Posterior cingulate gyrus (tissue), 11 donors: ENCODE data around the gene FAM193A.
"Not testable (repeated sequence)": the region's sequence is repeated elsewhere in the genome, so short reads cannot be mapped to it uniquely, and the experiment has no call there.

Experiments used
- DNase-seq, 10 donors: peaks; one replicate each; pipeline versions ENCODE4 v3.0.0 to v3.0.0-alpha.2; 2020 to 2021; ENCODE audit warnings: mixed read lengths in 3 of 10
- intact Hi-C: fragments of 100-400 bp; cut with DNase I; formaldehyde crosslinking; loops from one replicate; pipeline ENCODE4 v1.15.1; 2023

Gene FAM193A

GRCh38 chr4:2565533-2565932, 29.1 kb downstream of the FAM193A start:
- intact Hi-C loops = no loop called here
- no peak for DNase-seq

GRCh38 chr4:2570036-2570435, 33.6 kb downstream of the FAM193A start:
- DNase-seq = no peak
- intact Hi-C loops = no loop called here

GRCh38 chr4:2570551-2571222, 34.2 kb downstream of the FAM193A start:
- peak in 1 of 10 donors; percentile 78 for DNase-seq
- intact Hi-C loops = no loop called here

GRCh38 chr4:2572076-2572475, 35.6 kb downstream of the FAM193A start:
- intact Hi-C loops = no loop called here
- DNase-seq = peak in 1 of 10 donors; percentile 31

GRCh38 chr4:2572866-2573265, 36.4 kb downstream of the FAM193A start:
- intact Hi-C loops = no loop called here
- DNase-seq = no peak

GRCh38 chr4:2574009-2574408, 37.6 kb downstream of the FAM193A start:
- peak in 1 of 10 donors; percentile 53 for DNase-seq
- intact Hi-C loops = no loop called here

- DNase-seq = peak in 1 of 10 donors; percentile 78
- intact Hi-C loops = no loop called here
These were observed 38.4 kb downstream of the FAM193A start for GRCh38 chr4:2574863-2575262.

GRCh38 chr4:2576290-2576689, 39.8 kb downstream of the FAM193A start:
- no peak for DNase-seq
- intact Hi-C loops = no loop called here

GRCh38 chr4:2578106-2578505, 41.7 kb downstream of the FAM193A start:
- DNase-seq = no peak
- intact Hi-C loops = no loop called here

- intact Hi-C loops = no loop called here
- DNase-seq = no peak
These were observed 43.5 kb downstream of the FAM193A start for GRCh38 chr4:2579910-2580309.

GRCh38 chr4:2583092-2583491, 46.6 kb downstream of the FAM193A start:
- DNase-seq = no peak
- intact Hi-C loops = no loop called here

GRCh38 chr4:2583517-2583916, 47.1 kb downstream of the FAM193A start:
- intact Hi-C loops = no loop called here
- no peak for DNase-seq

- DNase-seq = no peak
- intact Hi-C loops = no loop called here
These were observed 50.1 kb downstream of the FAM193A start for GRCh38 chr4:2586502-2586901.

GRCh38 chr4:2587213-2587823, 50.9 kb downstream of the FAM193A start:
- no peak for DNase-seq
- intact Hi-C loops = no loop called here

GRCh38 chr4:2588259-2588658, 51.8 kb downstream of the FAM193A start:
- intact Hi-C loops = no loop called here
- no peak for DNase-seq

- intact Hi-C loops = no loop called here
- DNase-seq = no peak
These were observed 54.7 kb downstream of the FAM193A start for GRCh38 chr4:2591189-2591588.

GRCh38 chr4:2592014-2592413, 55.6 kb downstream of the FAM193A start:
- DNase-seq, intact Hi-C loops: not testable (repeated sequence)

- no peak for DNase-seq
- intact Hi-C loops = no loop called here
These were observed 56.1 kb downstream of the FAM193A start for GRCh38 chr4:2592572-2592971.

GRCh38 chr4:2593003-2593402, 56.6 kb downstream of the FAM193A start:
- intact Hi-C loops = no loop called here
- DNase-seq = no peak

- peak in 1 of 10 donors; percentile 17 for DNase-seq
- intact Hi-C loops = no loop called here
These were observed 59.0 kb downstream of the FAM193A start for GRCh38 chr4:2595436-2595835.

GRCh38 chr4:2595952-2596552, 59.6 kb downstream of the FAM193A start:
- intact Hi-C loops = no loop called here
- peak in 1 of 10 donors; percentile 38 for DNase-seq

GRCh38 chr4:2596611-2597010, 60.2 kb downstream of the FAM193A start:
- intact Hi-C loops = no loop called here
- no peak for DNase-seq
